RWPE1 (cell line): ENCODE results near the gene HOXD4.
A peak's percentile ranks its signal among the peaks of the same experiment; 100 is the strongest.

Experiments used
- CTCF ChIA-PET: fragments of 350-600 bp; sonication (Branson Sonifier 250); formaldehyde crosslinking; extraction: SDS; loops from one replicate; lab custom pipeline; 2021; lab: Yijun Ruan, JAX
- POLR2A ChIA-PET: fragments of 400-600 bp; formaldehyde crosslinking; extraction: SDS; loops from one replicate; lab custom pipeline; 2020; ENCODE audit warnings: antibody characterized with exemption; ENCODE audit not compliant: low non-redundant PET; lab: Yijun Ruan, JAX
- DNase-seq: peaks from one replicate; pipeline ENCODE4 v3.0.0; 2012; ENCODE audit warnings: low spot score
- H3K27ac ChIP-seq: fragments of 450-650 bp; 2 replicates; pipeline ENCODE4 v1.5.1; 2017
- CTCF ChIP-seq: fragments of 450-650 bp; conservative IDR thresholded peaks from 2 replicates; pipeline ENCODE4 v1.5.1; 2017; ENCODE audit warnings: low read depth, mild to moderate bottlenecking

HOXD4 gene

GRCh38 chr2:176151442-176152287 lies at the start of gene HOXD4:
HOXD4 (plus strand) TSS chr2:176151550; CDS start chr2:176151634, 84 bp downstream.
- ChIA-PET CTCF (interaction anchor here (0.6 kb wide), 1 partner anchor 1655 kb away, joined by 3 read pairs; no protein-coding TSS in a partner anchor), POLR2A (no interaction called here)

GRCh38 chr2:176101842-176102241 lies 49.5 kb upstream of the HOXD4 start:
- no peak overlapping the region for H3K27ac ChIP-seq
- no peak for DNase-seq
- CTCF ChIA-PET: interaction anchor here (1.0 to 1.4 kb wide), 2 partner anchors 8 to 14 kb away, joined by 3 to 6 read pairs; no protein-coding TSS in a partner anchor
- TF ChIP-seq CTCF: no peak
- POLR2A ChIA-PET: no interaction called here

More at GRCh38 chr2:176151442-176152287, at the start of gene HOXD4:
- H3K27ac ChIP-seq: no peak within 1 kb of the TSS
- no peak for DNase-seq
- TF ChIP-seq CTCF: no peak

- no peak for TF ChIP-seq CTCF
- CTCF ChIA-PET: interaction anchor here (0.6 to 1.4 kb wide), 4 partner anchors 9 to 1061 kb away, joined by 3 to 6 read pairs (median 4); no protein-coding TSS in a partner anchor
- DNase-seq: no peak
- no peak overlapping the region for H3K27ac ChIP-seq
- POLR2A ChIA-PET: no interaction called here
Observed at GRCh38 chr2:176102309-176102866, 49.0 kb upstream of the HOXD4 start.

- peak overlapping the region; percentile 98 for H3K27ac ChIP-seq
- POLR2A ChIA-PET: interaction anchor here (0.8 kb wide), 1 partner anchor 1121 kb away, joined by 12 read pairs; no protein-coding TSS in a partner anchor
- CTCF ChIA-PET: no interaction called here
- DNase-seq: no peak
- no peak for TF ChIP-seq CTCF
Observed at GRCh38 chr2:176103194-176103593, 48.2 kb upstream of the HOXD4 start.

- ChIA-PET CTCF (interaction anchor here (0.7 to 1.3 kb wide), 3 partner anchors 10 to 530 kb away, joined by 3 to 4 read pairs (median 3); no protein-coding TSS in a partner anchor), POLR2A (interaction anchor here (0.8 kb wide), 1 partner anchor 1120 kb away, joined by 12 read pairs; no protein-coding TSS in a partner anchor)
- DNase-seq: no peak
- peak overlapping the region; percentile 98 for H3K27ac ChIP-seq
- no peak for TF ChIP-seq CTCF
Observed at GRCh38 chr2:176103742-176104315, 47.5 kb upstream of the HOXD4 start.
